ENCODE data around the gene IQCH. TPM values are rescaled to one million over a fixed set of nuclear protein-coding genes. Genes with fewer than 3 reads are reported as not detected.

IQCH gene
- total and polyA plus RNA-seq, 7 donors: 0.36 to 3.8 (median 1.4) TPM

DNA sequence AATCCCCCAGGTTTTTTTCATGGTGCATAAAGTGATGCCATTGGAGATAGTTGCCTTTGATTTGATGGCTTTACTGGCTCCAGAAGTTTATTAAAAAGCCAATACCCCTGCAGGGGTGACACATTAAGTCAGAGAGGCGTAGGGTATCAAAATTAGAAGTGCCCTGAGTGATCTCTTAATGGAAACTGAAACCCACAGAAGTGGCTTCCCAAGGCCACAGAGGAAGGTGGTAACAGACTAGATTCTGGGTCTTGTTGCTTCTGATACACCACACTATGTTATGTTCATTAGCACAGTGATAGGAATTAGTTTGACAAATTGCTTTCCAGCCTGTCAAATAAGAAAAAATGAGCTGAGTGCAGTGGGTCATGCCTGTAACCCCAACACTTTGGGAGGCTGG lies 112.3 kb downstream of the IQCH start:
- Histone ChIP-seq H3K9me3 (no peaks in the 10 kb centered on the region), H3K4me1 (no peaks in the 10 kb centered on the region), H3K36me3 (no peaks in the 10 kb centered on the region), H3K4me3 (no peak overlapping the region), H3K27me3 (no peaks in the 10 kb centered on the region), H3K27ac (no peak overlapping the region)
- intact Hi-C loops (cut with DNase I): no loop called here
- TF ChIP-seq POLR2AphosphoS5 (IDR thresholded peaks at IDR 0.05) (no peak), EP300 (IDR thresholded peaks at IDR 0.05) (no peak), POLR2A (IDR thresholded peaks at IDR 0.05) (no peak)
- TF ChIP-seq, protein P1, sequence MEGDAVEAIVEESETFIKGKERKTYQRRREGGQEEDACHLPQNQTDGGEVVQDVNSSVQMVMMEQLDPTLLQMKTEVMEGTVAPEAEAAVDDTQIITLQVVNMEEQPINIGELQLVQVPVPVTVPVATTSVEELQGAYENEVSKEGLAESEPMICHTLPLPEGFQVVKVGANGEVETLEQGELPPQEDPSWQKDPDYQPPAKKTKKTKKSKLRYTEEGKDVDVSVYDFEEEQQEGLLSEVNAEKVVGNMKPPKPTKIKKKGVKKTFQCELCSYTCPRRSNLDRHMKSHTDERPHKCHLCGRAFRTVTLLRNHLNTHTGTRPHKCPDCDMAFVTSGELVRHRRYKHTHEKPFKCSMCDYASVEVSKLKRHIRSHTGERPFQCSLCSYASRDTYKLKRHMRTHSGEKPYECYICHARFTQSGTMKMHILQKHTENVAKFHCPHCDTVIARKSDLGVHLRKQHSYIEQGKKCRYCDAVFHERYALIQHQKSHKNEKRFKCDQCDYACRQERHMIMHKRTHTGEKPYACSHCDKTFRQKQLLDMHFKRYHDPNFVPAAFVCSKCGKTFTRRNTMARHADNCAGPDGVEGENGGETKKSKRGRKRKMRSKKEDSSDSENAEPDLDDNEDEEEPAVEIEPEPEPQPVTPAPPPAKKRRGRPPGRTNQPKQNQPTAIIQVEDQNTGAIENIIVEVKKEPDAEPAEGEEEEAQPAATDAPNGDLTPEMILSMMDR (IDR thresholded peaks at IDR 0.05): no peak
- DNase-seq: no peak
- WGBS, 2 donors: 75 to 86% methylated on average over 1 of the region's 1 CpG

DNA sequence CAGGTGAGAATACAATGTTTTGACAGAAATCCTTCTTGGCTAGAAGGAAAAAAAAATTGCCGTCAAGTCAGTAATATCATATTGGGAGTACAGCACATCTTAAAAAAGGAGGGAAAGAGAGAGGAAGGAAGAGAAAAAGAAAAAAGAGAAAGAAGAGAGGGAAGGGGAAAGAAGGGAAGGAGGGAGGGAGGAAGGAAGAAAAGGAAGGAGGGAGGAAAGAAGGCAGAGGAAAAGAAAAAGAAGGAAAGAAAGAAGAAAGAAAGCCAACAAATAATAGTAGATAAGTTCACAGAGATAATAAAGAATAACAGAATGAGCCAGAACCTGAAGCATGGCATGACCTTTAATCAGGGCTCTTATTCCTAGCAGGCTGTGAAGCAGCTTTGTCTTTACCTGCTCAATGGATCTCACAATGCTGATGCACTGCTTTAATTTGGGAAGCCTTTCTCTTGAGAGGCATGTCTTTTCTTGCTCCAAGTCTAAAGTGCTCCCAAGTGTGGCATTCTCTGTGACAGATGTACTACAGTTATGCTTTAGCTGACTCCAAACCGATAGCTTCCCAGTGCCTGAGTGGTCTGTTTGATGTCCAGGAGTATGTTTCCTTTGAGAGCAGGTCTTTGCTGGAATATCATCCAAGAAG lies 114.9 kb downstream of the IQCH start:
- TF ChIP-seq, protein P1 (IDR thresholded peaks at IDR 0.05): no peak
- TF ChIP-seq EP300 (IDR thresholded peaks at IDR 0.05): no peak
- TF ChIP-seq POLR2AphosphoS5 (IDR thresholded peaks at IDR 0.05): no peak
- TF ChIP-seq POLR2A (IDR thresholded peaks at IDR 0.05): no peak
- H3K27ac ChIP-seq: no peak overlapping the region
- 95 to 98% methylated on average over 2 of the region's 2 CpGs for WGBS, 2 donors
- H3K4me1 ChIP-seq: no peaks in the 10 kb centered on the region
- H3K9me3 ChIP-seq: no peaks in the 10 kb centered on the region
- intact Hi-C loops (cut with DNase I): no loop called here
- H3K27me3 ChIP-seq: no peaks in the 10 kb centered on the region
- no peaks in the 10 kb centered on the region for H3K36me3 ChIP-seq
- DNase-seq: no peak
- H3K4me3 ChIP-seq: no peak overlapping the region

GRCh38 chr15:67370206-67370954 lies 115.8 kb downstream of the IQCH start:
- no peak for DNase-seq
- Histone ChIP-seq H3K4me3 (no peak overlapping the region), H3K27me3 (no peaks in the 10 kb centered on the region), H3K27ac (no peak overlapping the region), H3K36me3 (no peaks in the 10 kb centered on the region), H3K4me1 (no peaks in the 10 kb centered on the region), H3K9me3 (no peaks in the 10 kb centered on the region)
- TF ChIP-seq, protein P1 (IDR thresholded peaks at IDR 0.05): no peak
- TF ChIP-seq POLR2A (IDR thresholded peaks at IDR 0.05) (no peak), EP300 (IDR thresholded peaks at IDR 0.05) (no peak), POLR2AphosphoS5 (IDR thresholded peaks at IDR 0.05) (no peak)
- WGBS, 2 donors: 91 to 92% methylated on average over 9 of the region's 9 CpGs
- intact Hi-C loops (cut with DNase I): no loop called here

DNA sequence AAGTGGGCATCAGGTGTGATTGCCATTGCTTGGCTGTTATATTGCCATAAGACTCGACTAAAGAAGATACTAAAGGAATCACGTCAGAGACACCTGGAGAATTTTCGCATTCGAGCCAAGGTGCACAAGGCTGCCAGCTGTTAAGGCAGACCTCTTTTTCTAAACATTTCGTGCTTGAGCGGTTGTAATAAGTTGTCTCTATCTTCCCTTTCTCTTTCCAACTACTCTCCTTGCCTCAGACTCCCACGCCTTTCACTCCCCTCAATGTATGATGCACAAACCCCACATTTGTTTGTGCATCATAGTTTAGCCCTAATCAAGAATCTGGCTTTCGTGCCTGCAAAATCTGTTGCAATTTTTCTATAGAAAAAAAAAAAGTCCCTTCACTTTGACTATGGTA lies 118.0 kb downstream of the IQCH start:
- intact Hi-C loops (cut with DNase I): no loop called here
- WGBS, 2 donors: 89 to 92% methylated on average over 8 of the region's 8 CpGs
- TF ChIP-seq POLR2AphosphoS5 (IDR thresholded peaks at IDR 0.05) (no peak), POLR2A (IDR thresholded peaks at IDR 0.05) (no peak), EP300 (IDR thresholded peaks at IDR 0.05) (no peak)
- TF ChIP-seq, protein P1 (IDR thresholded peaks at IDR 0.05): no peak
- Histone ChIP-seq H3K4me1 (no peaks in the 10 kb centered on the region), H3K27me3 (no peaks in the 10 kb centered on the region), H3K9me3 (no peaks in the 10 kb centered on the region), H3K4me3 (no peak overlapping the region), H3K36me3 (no peaks in the 10 kb centered on the region), H3K27ac (no peak overlapping the region)
- DNase-seq: no peak

Data from sigmoid colon (tissue), 7 donors.